Inflammatory macrophage treated with lipopolysaccharide for 1 hour (primary cell): ENCODE results near the gene E2F4.

ENCODE experiments used
- DNase-seq, 2 donors: peaks; one replicate each; pipeline ENCODE4 v3.0.0-alpha.2; 2020 to 2022

E2F4 gene

DNA sequence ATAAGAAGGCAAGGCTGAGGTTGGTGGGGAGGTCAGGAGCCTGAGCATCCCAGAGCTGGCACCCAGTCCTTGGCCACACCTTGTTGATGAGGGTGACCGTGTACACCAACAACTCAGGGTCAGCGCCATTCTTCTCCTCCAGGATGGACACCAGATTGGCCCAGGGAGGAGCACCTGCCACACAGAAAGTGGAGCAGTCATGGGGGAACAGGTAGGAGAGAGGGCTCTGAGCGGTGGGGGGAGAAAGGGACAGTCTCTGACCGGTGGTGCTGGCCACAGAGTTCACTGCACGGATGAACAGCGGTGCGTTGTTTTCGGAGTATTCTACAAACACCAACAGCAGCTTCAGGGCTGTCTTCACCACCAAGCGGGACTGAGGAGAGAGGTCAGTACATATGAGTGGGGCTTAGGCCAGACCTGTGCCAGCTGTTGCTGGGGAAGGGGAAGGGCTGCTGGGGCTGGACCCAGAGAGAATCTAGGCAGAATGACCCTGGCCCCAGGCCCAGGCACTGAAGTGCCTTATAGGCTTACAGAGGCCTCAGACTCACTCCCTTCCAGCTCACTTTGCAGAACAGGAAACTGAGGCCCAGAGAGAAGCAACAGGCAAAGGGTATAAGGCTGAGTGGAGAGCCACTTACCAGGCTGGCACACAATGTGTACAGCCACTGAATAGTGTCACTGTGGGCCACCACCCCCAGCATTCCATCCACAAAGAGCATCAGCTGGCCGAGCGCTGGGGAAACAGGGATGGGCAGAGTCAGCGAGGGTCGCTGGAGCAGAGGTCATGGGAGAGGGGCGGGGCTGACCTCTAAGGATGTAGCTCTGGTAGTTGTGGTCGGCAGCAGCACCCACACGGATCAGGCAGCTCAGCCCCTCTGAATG is 45.7 kb downstream of the E2F4 start:
- no peak for DNase-seq

DNA sequence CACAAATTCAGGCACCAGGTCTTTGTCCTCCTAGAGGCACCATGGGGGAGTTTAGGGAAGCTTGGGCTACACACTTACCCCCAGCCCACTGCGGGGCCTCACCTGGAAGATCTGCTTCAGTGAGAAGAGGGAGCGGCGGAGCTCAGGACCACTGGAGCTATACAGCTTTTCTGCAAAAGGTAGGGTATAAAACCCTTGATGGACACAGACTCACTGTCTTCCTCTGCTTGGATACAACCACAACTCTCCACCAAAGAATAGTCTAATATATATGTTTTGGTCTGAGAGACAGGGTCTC is 46.3 kb downstream of the E2F4 start:
- DNase-seq, result no peak

DNA sequence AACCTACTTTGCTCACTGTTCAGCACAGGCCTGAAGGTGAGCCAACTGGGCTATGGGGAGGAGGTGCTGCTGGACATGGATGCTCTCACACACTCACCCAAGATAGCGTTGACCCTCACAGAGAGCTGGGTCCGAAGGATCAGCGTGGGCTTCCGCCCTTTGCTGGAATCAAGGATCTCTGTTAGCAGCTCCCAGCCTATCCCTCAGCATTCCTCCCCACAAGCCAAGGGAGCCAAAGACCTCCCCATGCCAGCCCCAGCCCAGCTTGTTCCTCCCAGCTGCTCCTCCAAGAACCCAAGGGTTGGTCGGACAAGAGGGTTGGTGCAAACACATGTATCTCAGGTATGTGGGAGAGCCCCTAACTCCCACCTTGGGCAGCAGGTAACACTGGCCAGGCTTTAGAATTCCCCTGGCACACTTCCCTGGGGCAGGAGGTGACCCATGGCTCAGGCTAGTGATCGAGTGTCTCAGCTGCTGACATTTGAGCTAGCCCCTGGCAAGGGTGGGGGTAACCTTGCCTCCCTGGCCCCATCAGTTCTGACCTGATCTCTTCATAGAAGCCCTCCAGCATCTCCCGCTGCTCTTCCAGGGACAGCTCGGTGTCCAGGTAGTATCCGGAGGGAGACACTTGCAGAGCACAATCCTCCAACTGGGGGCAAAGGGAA is 47.0 kb downstream of the E2F4 start:
- DNase-seq, result no peak

DNA sequence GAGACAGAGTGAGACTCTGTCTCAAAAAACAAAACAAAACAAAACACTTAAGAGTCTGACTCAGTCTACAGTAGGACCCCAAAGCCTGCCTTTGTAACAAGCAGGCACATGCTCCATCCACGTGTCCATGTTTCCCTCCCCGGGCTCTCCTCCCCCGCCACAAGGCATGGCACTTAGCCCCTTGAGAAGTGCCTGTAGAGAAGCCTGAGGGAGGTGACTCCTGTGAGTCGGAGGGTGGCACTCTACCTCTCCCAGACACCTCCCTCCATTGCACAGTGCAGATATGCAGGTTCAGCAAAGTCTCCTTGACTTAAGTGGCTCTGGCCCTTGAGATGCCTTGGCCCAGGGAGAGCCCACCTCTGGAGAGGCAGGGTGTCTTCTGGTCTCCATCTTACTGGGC is 48.6 kb downstream of the E2F4 start:
- no peak for DNase-seq

DNA sequence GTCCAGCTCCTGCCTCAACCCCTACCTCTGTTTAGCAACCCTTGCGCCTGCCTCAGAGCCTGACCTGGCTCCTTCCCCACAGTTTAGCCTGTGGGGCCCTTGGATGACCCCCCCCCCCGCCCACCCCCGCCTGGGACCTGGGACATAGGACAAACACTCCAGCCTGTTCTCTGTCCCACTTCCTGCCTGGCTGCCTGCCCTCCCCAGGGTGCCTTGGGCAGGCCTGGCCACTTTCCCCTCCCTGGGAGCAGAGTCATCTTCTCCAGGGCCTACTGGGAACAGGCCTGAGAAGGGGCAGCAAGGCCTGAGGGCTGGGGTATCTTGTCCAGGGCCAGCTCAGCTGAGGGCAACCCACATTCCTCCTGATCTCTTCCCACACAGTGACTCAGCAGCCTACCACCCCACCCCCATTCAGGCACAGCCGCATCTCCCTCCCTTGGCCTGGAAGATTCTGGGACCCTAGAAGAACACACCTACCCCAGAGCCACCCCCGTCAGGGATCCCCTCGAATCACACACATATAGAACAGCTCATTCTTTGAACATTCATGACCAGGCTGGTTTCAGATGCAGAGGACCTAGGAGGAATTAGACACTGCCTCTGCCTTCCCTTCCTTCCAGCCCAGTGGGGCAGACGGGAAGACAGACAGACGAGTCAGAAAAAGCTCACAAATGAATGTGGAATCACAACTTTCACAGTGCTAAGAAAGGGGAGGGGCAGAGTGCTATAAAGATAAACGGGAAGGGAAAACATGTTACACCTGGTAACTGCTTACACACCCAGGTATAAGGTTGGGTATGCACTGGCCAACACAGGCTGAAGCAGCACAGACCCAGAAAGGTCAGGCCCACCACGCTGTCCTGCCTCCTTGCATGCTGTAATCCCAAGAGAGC is 49.3 kb downstream of the E2F4 start:
- DNase-seq, result peak in 1 of 2 donors; percentile 61

DNA sequence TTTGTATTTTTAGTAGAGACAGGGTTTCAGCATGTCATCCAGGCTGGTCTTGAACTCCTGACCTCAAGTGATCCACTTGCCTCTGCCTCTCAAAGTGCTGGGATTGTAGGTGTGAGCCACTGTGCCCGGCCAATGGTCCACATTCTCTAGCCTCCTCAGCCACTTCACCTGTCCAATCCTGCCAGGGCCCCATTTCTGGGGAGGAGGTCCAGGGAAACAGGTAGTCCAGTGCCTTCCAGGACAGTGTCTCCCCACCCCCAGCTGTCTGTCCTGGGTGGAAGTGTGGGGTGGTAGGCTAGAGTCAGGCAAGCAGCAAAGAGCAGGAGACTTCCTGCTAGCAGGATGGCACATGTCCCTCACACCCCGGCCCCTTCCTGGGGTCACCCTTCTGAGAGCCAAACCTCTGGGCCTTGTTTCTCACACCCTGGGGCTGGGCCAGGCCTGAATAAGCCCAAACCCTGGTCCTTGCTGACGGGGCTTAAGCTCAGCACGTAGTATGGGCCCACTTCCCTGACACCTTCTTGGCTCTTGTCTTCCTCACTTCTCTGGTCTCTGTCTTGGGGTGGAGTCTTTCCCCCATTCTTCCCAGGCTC is 50.3 kb downstream of the E2F4 start:
- no peak for DNase-seq

DNA sequence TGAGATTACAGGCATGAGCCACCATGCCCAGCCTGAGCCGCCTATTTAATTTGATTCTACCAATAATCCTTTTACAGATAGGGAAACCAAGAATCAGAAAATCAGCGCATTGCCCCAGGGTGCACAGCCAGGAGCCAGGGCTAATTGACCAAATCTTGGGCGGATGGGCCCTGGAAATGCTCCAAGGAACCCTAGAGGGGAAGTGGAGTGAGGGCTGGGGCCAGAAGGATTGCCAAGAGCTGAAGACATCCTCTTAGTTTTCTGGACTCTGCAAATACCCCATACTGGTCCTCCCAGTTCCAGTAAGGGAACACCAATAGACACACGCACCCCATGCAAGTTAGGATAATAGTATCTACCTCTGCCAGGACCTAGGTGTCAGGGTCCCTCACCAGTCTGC is 51.5 kb downstream of the E2F4 start:
- peak; percentile 39 to 61 for DNase-seq

DNA sequence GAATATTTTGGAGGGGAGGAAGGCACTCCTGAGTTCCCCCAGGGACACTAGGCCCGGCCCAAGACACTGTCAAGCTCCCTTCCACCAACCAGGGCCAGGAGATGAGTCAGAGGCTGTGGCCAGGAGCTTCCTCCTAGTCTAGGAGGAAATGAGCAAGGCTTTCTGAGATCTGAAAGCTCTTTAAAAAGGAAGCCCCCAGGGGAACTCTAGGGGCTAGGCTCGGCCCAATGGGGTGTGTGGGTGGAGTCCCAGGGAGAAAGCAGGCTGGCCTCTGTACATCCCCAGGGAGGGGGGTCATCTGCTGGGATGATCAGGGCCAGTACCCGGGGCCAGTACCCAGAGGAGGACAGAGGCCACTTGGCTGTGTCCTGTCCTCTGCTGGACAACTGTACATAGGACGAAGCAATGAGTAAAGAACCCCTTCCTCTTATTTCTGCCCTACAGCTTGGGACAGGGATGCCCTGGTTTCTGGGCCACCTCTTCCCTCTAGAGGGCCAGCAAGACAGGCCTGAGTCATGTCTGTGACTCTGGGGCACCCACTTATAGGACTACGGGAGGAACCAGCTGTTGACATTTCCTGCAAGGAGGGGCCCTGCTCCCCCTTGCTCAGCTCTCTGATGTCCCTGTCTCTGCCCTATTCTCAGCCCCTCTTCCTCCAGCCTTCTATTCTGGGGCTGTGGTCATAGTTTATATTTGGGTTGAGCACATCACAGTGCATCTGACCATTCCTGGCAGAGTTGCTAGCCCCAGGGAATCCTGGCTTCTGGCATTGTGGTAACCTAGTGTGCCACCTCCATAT is 52.6 kb downstream of the E2F4 start:
- peak; percentile 96 to 99 for DNase-seq

DNA sequence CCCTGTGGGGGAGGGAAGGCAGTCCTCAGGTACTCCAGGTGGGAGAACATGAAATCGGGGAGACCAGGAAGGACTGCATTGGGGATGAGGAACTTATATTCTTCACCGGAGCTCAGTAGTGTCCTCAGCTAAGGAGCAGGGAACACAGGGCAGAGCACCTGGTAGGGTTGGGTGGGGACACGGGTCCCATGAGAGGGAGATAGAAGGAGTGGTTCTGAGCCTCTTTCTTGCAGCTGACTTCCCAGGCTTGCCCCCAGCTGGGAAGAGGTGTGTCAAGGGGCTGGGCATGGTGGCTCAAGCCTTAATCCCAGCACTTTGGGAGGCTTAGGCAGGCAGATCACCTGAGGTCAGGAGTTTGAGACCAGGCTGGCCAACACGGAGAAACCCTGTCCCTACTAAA is 53.2 kb downstream of the E2F4 start:
- no peak for DNase-seq

DNA sequence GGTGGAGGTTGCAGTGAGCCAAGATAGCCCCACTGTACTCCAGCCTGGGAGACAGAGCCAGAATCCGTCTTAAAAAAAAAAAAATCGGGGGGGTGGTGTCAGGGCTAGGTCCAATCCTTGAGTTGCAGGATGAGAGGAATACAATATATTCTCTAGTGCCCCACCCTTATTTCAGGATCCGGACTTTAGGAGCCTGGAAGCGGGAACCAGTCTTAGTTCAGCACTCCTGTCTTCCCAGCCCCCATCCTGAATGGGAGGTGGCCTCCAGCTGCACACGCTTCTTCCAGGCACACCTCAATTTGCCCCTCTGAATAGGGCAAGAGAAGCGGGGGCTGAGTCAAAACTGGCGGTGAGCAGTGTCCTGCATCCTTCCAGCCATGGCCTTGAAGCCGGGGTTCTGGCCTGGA is 53.7 kb downstream of the E2F4 start:
- DNase-seq, result no peak

DNA sequence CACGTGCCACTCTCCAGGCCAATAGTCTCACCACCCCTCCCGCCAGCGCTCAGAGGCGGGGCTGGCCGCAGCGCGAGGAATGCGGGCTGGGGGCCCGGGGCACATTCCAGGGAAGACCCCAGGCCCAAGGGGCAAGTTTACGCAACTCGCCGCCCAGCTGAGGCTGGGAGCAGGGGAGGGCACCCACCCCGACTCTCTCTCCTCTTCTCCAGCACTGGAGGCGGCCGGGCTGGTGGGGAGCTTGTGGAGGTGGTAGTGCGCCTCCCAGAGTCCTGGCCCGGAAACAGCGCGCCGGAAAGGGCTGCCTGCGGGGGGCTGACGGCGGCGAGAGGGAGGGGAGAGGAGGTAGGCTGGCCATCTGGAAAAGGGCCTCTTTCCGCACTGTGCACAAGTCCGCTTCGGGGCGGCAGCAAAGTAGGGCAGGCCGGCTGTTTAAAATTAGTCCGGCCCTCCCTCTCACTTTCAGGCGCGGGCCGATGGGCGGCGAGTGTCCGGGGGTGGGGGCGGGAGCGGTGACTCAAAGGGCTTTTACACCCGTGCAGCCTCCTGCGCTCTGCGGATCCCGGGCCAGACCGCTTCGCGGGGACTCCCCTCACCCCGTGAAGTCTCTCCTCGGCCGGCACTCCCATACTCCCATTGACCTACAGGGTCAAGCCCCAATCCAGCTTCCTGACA is 54.3 kb downstream of the E2F4 start:
- DNase-seq, result peak; percentile 65 to 78

DNA sequence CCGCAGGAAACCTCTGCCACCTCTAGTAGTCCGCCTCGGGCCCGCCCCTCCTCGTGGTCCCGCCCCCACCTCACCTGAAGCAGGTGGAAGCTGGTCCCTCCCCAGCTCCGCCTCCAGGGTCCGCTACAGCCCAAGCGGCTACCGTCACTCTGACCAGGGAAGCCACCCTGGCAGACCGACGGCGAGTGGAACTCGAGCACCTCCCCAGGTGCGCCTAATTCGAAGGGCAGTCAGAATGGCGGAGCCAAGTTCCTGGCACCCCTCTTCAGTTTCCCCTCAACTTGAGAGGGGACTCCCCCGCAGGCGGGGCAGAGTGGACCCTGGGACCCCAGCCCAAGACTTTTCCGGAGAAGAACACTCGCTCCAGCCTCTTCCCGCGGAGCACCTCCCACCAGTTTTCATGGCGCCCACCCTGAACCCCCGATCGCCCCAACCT is 54.8 kb downstream of the E2F4 start:
- no peak for DNase-seq

DNA sequence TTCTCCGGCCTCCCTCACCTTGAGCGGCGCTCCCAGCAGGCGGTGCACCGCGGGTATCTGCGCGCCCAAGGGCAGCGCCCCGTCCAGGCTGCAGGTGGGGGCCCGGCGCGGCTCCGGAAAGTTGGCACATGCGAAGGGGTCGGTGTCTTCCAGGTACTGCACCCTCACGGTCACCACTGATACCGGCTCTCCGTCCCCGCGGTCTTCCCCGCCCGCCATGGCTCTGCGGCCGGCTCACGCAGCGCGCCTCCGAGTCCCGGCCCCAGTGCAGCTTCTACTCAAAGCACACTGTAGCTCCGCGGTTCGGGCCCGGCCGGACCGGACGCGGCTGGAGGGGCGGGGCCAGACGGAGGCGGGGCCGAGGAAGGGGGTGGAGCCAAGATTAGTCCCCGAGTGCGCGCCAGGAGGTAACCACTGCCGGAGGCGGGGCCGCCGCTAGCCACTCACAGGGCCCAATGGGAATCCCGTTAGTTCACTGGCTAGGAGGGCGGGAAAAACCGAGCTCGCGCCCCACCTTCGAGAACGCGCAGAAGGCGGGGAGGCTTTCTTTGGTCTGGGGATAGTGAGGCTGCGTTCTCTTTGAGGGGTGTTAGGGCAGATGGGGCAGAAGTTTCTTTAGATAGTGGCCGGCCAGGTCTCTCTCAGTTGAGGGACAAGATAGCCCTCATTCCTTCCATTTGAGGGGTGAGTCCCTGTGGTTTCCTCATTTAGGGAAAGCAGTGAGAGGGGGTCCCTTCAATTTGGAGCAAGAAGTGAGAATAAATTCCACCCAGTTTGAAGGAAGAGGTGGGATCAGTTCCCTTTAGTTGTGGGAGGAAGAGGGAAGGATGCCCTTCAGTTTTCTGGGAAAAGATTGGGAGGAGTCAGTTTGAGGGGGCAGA is 55.5 kb downstream of the E2F4 start, which contains the start of gene FHOD1:
FHOD1 (minus strand) TSS at position 290 of the 881 bp plus-strand sequence; CDS start at position 219, 71 bp downstream.
- DNase-seq, result peak; percentile 93 to 99

DNA sequence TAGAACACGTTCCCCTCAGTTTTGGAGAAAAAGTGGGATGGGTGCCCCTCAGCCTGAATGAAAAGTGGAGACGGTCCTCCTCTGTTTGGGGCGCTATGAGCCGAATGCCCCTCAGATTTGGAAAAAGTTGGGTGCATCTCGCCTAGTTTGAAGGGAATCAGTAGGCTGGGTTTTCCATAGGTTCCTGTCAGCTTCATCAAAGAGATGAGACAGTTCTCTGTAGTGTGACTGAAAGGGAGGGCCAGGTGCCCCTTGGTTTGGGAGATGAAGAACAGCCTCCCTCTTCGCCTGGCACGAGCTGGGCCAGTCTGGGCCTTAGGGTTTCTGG is 56.1 kb downstream of the E2F4 start:
- no peak for DNase-seq
